PFSK-1 (cell line): ENCODE results near the gene GDF7.

ENCODE experiments used
- FOXP2 ChIP-seq: optimal IDR thresholded peaks from 2 replicates; pipeline ENCODE3; 2011; ENCODE audit warnings: borderline replicate concordance, control low read depth, inconsistent platforms; ENCODE audit not compliant: insufficient read depth; ENCODE audit errors: extremely low read length, extremely low read depth
- POLR2AphosphoS5 ChIP-seq: IDR thresholded peaks from 2 replicates; pipeline ENCODE4 v1.6.1; 2012; ENCODE audit warnings: low read depth, mild to moderate bottlenecking, control low read depth, low read length, moderate library complexity
- REST ChIP-seq, 2 experiments: IDR thresholded peaks; 2 replicates each; pipeline versions ENCODE4 v1.6.1 to v1.8.0; 2011 to 2012; ENCODE audit warnings: low read depth in 2 of 2, low read length in 2 of 2, control low read depth in 1 of 2, inconsistent platforms in 1 of 2, mild to moderate bottlenecking in 1 of 2, moderate library complexity in 1 of 2; ENCODE audit not compliant: insufficient read depth in 1 of 2
- SIN3A ChIP-seq: IDR thresholded peaks from 2 replicates; pipeline ENCODE4 v1.6.1; 2012; ENCODE audit warnings: mild to moderate bottlenecking, low read length, moderate library complexity, borderline replicate concordance; ENCODE audit not compliant: insufficient read depth
- TAF1 ChIP-seq: IDR thresholded peaks from 2 replicates; pipeline ENCODE4 v1.6.1; 2012; ENCODE audit warnings: low read length, control low read depth, borderline replicate concordance; ENCODE audit not compliant: insufficient read depth

GDF7 gene

GRCh38 chr2:20706217-20706616 lies 39.3 kb downstream of the GDF7 start:
- no peak for TF ChIP-seq REST (IDR thresholded peaks at IDR 0.05; ENCODE audit: insufficient read depth in 1 of 2, low read depth in 2 of 2, low read length in 2 of 2)
- no peak for TF ChIP-seq POLR2AphosphoS5
- no peak for TF ChIP-seq FOXP2
- no peak for TF ChIP-seq TAF1
- TF ChIP-seq SIN3A, result no peak

GRCh38 chr2:20706786-20707185 lies 39.8 kb downstream of the GDF7 start:
- no peak for TF ChIP-seq REST (IDR thresholded peaks at IDR 0.05; ENCODE audit: insufficient read depth in 1 of 2, low read depth in 2 of 2, low read length in 2 of 2)
- no peak for TF ChIP-seq TAF1
- no peak for TF ChIP-seq FOXP2
- TF ChIP-seq POLR2AphosphoS5, result no peak
- no peak for TF ChIP-seq SIN3A

- no peak for TF ChIP-seq POLR2AphosphoS5
- no peak for TF ChIP-seq REST (IDR thresholded peaks at IDR 0.05; ENCODE audit: insufficient read depth in 1 of 2, low read depth in 2 of 2, low read length in 2 of 2)
- TF ChIP-seq SIN3A, result no peak
- no peak for TF ChIP-seq FOXP2
- no peak for TF ChIP-seq TAF1
These were observed 40.7 kb downstream of the GDF7 start for GRCh38 chr2:20707601-20708000.

- TF ChIP-seq FOXP2 (no peak), TAF1 (no peak), POLR2AphosphoS5 (no peak), REST (IDR thresholded peaks at IDR 0.05; ENCODE audit: insufficient read depth in 1 of 2, low read depth in 2 of 2, low read length in 2 of 2) (no peak), SIN3A (no peak)
These were observed 50.7 kb downstream of the GDF7 start for GRCh38 chr2:20717641-20718040.

- TF ChIP-seq REST (IDR thresholded peaks at IDR 0.05; ENCODE audit: insufficient read depth in 1 of 2, low read depth in 2 of 2, low read length in 2 of 2) (no peak), POLR2AphosphoS5 (no peak), SIN3A (no peak), FOXP2 (no peak), TAF1 (no peak)
These were observed 55.8 kb downstream of the GDF7 start for GRCh38 chr2:20722592-20723240.
